Measurements from ENCODE around the gene COL25A1. TPM values are rescaled to one million over a fixed set of nuclear protein-coding genes. Genes with fewer than 3 reads are reported as not detected.
"Not testable (repeated sequence)": the region's sequence is repeated elsewhere in the genome, so short reads cannot be mapped to it uniquely, and the experiment has no call there.

The COL25A1 gene
- total RNA-seq, 1 donor = 6.9 TPM

- H3K4me3 ChIP-seq (ENCODE audit: low read depth, low read length) = no peak overlapping the region
- DNase-seq (ENCODE audit: low read depth) = no peak
- TF ChIP-seq CTCF (IDR thresholded peaks at IDR 0.05; ENCODE audit: insufficient read depth, low read depth, low read length) = no peak
Measured at GRCh38 chr4:109149836-109150235, 152.6 kb downstream of the COL25A1 start.

GRCh38 chr4:109148577-109149075, 153.8 kb downstream of the COL25A1 start:
- no peak for TF ChIP-seq CTCF (IDR thresholded peaks at IDR 0.05; ENCODE audit: insufficient read depth, low read depth, low read length)
- H3K4me3 ChIP-seq (ENCODE audit: low read depth, low read length) = no peak overlapping the region
- no peak for DNase-seq (ENCODE audit: low read depth)

GRCh38 chr4:109147135-109147534, 155.3 kb downstream of the COL25A1 start:
- no peak for TF ChIP-seq CTCF (IDR thresholded peaks at IDR 0.05; ENCODE audit: insufficient read depth, low read depth, low read length)
- H3K4me3 ChIP-seq (ENCODE audit: low read depth, low read length) = no peak overlapping the region
- DNase-seq (ENCODE audit: low read depth) = no peak

GRCh38 chr4:109146499-109146898, 156.0 kb downstream of the COL25A1 start:
- TF ChIP-seq CTCF (IDR thresholded peaks at IDR 0.05; ENCODE audit: insufficient read depth, low read depth, low read length) = no peak
- no peak for DNase-seq (ENCODE audit: low read depth)
- no peak overlapping the region for H3K4me3 ChIP-seq (ENCODE audit: low read depth, low read length)

- not testable (repeated sequence) for DNase-seq (ENCODE audit: low read depth); H3K4me3 ChIP-seq (ENCODE audit: low read depth, low read length)
Measured at GRCh38 chr4:109138125-109138524, 164.3 kb downstream of the COL25A1 start.

GRCh38 chr4:109134921-109135320, 167.5 kb downstream of the COL25A1 start:
- no peak for DNase-seq (ENCODE audit: low read depth)
- no peak overlapping the region for H3K4me3 ChIP-seq (ENCODE audit: low read depth, low read length)
- TF ChIP-seq CTCF (IDR thresholded peaks at IDR 0.05; ENCODE audit: insufficient read depth, low read depth, low read length) = no peak

- H3K4me3 ChIP-seq (ENCODE audit: low read depth, low read length) = no peak overlapping the region
- no peak for DNase-seq (ENCODE audit: low read depth)
- TF ChIP-seq CTCF (IDR thresholded peaks at IDR 0.05; ENCODE audit: insufficient read depth, low read depth, low read length) = no peak
Measured at GRCh38 chr4:109134268-109134667, 168.2 kb downstream of the COL25A1 start.
